HG02763 (cell line): ENCODE measurements around the gene EPS8L1.
"Not testable (repeated sequence)": the region's sequence is repeated elsewhere in the genome, so short reads cannot be mapped to it uniquely, and the experiment has no call there.

Source experiments
- ATAC-seq: cut with Tn5 transposase; IDR thresholded peaks from one replicate; pipeline ENCODE4 v1.9.1; 2021; ENCODE audit warnings: mild to moderate bottlenecking, moderate library complexity; ENCODE audit not compliant: unreplicated experiment

The EPS8L1 gene

GRCh38 chr19:55092423-55093318, 17.0 kb downstream of the EPS8L1 start:
- ATAC-seq = no peak

GRCh38 chr19:55094456-55095259, 19.0 kb downstream of the EPS8L1 start:
- no peak for ATAC-seq

GRCh38 chr19:55095260-55096060, 19.8 kb downstream of the EPS8L1 start:
- ATAC-seq = no peak

DNA sequence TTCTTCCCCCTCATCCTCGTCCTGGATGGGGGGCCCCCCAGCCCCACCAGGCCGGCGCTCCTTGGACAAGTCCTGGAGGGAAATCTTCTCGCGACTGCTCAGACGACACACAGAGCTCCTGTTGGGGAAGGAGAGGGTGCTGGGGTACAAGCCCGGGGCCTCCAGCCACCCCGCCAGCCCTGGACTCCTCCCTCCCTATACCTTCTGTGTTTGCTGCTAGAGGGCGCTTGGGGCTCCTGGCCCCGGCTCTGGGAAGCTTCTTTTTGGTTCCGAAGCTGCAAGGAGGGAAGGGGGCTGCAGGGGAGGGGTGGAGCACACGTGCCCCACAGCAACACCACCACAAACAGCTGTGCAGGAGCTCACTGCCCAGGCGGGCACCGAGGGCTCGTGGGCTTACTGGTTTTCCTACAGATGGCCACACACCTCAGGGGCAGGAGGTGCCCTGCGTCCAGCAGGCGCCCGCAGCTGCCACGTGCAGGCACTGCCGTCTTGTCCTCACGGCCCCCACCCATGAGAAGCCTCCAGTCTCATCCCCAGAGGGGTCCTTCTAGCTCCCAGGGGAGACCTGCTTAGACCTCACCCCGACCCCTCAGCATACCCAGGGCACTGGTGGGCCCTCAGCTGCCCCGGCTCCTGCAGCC, 20.5 kb downstream of the EPS8L1 start:
- ATAC-seq = no peak

GRCh38 chr19:55097864-55098715, 22.4 kb downstream of the EPS8L1 start:
- ATAC-seq = no peak

DNA sequence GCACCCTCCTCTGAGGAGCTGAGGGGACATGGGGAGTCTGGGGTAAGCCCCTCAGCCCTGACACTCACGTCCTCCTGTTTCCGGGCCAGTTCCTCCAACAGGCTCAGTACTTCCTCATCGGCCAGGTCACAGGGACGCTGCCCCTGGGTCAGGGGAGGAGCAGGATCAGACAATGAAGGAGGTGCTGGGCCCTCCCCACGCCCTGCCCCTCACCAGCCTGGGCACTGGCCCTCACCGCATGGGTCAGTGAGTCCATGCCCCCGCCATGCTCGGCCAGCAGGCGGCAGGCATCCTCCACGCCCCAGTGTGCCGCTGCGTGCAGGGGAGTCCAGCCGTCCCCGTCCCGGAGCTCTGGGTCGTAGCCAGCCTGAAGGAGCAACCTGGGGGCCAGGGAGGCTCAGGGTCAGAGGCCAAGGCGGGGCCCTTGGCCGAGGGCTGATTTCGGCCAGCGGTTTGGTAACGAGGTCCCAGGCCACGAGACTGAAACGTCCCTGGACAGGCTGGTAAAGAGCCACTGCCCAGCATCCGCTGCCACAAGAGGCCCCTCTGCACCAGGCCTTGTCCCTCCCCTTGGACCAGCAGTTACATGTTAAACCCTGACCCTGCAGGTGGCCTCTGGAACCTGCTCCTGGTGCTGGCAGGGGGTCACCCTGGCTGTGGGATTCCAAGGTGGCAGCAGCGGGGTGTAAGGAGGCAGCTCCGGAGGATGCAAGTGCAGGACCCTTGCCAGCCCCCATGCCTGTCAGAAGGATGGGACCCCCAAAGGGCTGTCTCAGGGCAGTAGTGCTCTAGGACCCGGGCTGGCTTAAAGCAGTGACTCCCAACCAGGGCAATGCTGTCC, 23.3 kb downstream of the EPS8L1 start:
- no peak for ATAC-seq

DNA sequence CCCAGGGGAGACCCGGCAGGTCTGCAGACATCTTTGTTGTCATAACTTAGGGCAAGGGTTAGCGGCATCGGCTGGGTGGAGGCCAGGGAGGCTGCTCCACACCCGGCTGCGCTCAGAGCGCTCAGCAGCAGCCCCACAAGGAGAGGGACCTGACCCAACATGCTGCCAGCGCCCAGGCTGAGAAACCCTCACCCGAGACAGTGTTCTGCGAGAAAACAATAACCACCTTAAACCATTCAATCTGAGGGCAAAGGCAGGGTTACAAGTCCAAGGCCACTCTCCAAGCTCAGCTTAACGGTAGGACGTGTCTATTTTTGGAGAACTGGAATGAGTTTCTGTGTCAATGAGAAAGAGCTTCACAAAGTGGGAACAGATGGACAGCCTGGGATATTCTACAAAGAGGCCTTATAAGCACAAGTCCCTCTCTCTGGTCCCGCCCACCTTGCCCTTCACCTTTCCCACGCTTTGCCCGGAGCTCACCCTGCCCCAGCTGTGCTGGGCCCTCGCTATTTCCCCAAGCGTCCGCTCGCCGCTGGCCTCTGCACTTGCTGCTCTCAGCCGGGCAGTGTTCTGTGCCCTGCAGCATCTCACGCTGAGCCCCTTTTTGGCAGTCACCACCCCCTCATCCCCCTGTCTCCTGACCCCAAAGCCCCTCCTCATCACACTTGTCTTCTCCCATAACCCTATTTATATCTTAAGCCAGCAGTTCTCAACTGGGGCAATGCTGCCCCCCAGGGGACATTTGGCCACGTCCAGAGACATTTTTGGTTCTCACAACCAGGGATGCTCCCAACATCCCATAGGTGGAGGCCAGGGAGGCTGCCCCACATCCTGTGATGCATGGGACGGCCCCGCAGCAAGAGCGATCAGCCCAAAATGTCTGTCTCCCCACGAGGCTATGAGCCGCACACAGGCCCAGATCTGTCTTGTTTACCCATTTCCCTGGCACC, 24.2 kb downstream of the EPS8L1 start:
- ATAC-seq = no peak

GRCh38 chr19:55101261-55101660, 25.6 kb downstream of the EPS8L1 start:
- no peak for ATAC-seq

DNA sequence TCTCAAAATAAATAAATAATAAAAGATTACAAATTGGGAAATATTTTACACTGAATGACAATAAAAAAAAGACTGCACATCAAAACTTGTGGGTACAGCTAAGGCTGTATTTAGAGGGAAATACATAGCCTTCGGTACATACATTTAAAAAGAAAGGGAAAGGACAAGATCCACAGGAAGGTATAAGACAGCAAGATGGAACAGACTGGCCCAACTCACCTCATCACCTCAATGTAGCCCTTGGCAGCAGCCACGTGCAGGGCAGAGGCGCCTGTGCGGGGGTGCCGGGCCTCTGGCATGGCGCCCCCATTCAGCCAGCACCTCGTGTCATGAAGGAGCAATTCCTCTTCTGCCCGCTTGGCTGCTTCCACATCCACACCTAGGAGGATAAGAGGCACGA, 27.5 kb downstream of the EPS8L1 start:
- ATAC-seq = no peak

DNA sequence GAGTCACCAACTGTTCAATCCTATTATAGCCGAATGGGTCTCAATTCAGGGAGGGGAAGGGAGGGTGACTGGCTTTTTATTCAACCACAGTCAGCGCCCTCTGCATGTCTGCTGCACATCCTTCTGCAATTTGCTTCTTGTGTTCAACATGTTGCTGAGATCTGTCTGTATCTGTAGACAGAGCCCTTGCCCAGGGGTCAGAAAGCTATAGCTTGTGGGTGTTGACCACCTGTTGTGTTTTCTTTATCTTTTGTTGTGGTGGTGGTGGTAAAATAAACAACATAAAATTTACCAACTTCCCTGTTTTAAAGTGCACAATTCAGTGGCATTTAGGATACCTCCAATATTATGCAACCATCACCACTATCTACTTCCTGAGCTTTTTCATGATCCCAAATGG, 29.6 kb downstream of the EPS8L1 start:
- ATAC-seq = no peak

DNA sequence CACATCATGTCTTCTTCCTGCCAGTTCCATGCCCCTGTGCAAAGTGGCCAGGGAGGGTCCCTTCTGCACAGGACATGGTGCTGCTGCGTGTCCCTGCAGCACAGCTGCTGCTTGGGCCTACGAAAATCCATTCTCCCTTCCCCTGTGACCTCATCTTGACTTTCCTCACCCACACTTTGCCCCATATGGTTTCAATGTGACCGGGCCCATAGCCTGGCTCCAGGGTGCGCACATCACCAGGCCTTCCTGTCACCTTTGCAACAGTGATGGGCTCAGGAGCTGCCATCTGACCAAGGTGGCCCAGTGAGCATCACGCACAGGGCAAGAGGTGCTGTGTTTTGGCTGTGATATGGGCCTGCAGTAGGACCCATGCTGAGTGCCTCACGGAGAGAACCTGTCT, 30.9 kb downstream of the EPS8L1 start:
- no peak for ATAC-seq

DNA sequence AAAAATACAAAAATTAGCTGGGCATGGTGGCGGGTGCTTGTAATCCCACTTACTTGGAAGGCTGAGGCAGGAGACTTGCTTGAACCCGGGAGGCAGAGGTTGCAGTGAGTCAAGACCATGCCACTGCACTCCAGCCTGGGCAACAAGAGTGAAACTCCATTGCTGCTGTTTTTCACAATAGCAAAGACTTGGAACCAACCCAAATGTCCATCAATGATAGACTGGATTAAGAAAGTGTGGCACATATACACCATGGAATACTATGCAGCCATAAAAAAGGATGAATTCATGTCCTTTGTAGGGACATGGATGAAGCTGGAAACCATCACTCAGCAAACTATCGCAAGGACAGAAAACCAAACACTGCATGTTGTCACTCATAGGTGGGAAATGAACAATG, 31.6 kb downstream of the EPS8L1 start:
- not testable (repeated sequence) for ATAC-seq

DNA sequence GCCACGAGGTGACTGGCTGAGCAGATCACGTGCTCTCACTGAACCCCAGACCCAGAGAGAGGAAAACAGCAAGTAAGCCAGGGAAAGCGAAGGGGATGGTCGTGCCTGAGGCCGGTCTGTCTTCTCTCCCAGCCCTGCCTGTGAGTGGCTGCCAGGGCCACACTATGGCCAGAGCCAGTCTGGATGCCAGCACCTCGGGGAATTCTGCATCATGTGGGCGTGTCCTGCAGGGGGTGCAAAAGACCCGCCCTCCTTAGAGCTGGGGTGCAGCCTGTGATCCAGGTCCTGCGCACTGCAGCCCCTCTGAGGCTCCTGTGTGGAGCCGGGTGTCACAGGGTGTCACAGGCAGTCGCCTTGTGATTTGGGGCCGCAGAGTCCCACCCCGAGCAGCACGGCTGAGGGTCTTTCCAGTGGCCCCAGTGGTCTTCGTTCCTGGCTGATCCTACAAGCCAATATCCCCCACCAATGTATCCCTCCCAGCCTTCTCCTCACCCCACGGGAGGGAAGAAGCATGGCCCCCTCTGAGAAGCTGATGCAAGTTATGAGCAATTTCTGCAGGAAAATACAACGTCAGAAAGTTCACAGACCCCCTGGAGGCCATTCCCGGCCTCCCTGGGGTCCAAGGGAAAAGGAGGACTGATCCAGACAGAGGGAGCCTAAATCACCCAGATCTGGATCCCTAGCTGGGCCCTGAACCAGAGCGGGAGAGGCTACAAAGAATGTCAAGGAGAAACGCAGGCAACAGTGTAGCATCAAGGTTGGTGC, 34.0 kb downstream of the EPS8L1 start:
- ATAC-seq = no peak

GRCh38 chr19:55111238-55111831, 35.7 kb downstream of the EPS8L1 start:
- ATAC-seq = no peak

GRCh38 chr19:55112246-55112776, 36.6 kb downstream of the EPS8L1 start:
- no peak for ATAC-seq

DNA sequence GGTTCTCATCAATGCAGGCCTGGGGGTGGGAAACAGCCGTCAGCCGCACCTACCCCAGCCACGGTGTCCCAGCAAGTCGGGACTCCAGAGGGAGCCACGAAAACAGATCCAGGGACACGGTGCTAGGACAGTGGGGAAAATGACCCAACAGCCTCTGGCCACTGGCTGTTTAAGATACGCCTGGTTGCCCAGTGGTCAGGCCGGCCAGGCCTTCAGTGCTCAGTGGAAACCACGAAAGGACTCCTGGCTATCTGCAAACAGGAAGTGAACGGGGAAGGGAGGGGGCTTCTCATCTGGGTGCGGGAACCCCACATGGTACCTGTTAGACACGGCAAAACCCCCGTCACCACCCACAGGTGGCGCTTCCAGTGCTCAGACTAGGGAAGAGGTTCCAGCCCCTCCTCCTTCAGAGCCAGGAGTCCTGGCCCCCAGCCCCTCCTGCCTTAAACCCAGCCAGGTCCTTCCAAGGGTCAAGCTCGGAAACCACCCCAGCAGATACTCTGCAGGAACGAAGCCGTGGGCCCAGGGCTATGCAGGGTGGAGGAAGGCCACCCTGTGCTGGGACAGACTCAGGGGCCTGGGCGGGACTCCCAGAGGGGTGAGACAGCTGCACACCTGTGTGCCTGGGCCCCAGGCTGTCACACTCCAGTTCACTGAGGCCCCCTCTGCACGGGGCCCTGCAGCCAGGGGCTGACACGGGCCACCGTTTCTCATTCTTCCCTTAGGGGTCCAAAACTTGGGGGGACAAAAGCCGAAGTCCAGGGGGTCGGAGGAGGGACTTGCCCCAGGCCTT, 37.3 kb downstream of the EPS8L1 start:
- ATAC-seq = no peak
